ENCODE measurements around the gene MTNR1B. TPM values are rescaled to one million over a fixed set of nuclear protein-coding genes. Genes with fewer than 3 reads are reported as not detected.

The MTNR1B gene
- not detected in 2 replicates for total RNA-seq

DNA sequence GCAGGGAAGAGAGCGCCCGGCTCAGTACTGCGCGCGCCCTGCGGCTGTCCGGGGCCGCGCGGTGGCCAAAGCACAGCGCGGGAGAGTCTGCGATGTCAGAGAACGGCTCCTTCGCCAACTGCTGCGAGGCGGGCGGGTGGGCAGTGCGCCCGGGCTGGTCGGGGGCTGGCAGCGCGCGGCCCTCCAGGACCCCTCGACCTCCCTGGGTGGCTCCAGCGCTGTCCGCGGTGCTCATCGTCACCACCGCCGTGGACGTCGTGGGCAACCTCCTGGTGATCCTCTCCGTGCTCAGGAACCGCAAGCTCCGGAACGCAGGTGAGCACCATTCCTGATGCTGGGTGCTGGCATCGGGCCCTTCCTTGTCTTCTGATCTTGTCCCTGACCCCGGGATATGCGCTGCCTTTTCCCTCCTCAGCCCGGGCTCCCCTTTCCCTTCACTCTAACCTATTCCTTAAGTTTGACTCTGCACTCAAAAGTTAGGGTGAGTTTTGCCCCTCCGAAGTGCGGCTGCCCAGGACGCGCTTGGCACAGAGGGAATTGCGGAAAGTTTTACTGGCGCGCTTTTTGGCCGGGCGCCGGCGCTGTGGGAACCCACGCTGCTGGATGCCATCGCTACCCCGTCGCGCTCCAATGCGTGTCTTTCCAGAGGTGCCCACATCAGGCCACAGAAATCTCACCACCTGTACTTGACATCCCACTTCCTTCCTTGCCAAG is at the start of gene MTNR1B:
Gene MTNR1B (plus strand): TSS at position 18 of the 714 bp plus-strand sequence. CDS start 75 bp downstream, at position 93.
- TF ChIP-seq, protein P1, sequence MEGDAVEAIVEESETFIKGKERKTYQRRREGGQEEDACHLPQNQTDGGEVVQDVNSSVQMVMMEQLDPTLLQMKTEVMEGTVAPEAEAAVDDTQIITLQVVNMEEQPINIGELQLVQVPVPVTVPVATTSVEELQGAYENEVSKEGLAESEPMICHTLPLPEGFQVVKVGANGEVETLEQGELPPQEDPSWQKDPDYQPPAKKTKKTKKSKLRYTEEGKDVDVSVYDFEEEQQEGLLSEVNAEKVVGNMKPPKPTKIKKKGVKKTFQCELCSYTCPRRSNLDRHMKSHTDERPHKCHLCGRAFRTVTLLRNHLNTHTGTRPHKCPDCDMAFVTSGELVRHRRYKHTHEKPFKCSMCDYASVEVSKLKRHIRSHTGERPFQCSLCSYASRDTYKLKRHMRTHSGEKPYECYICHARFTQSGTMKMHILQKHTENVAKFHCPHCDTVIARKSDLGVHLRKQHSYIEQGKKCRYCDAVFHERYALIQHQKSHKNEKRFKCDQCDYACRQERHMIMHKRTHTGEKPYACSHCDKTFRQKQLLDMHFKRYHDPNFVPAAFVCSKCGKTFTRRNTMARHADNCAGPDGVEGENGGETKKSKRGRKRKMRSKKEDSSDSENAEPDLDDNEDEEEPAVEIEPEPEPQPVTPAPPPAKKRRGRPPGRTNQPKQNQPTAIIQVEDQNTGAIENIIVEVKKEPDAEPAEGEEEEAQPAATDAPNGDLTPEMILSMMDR (conservative IDR thresholded peaks at IDR 0.05; ENCODE audit: low read depth, low read length) = no peak
- H3K4me3 ChIP-seq (ENCODE audit: low read depth, low read length) = peak within 1 kb of the TSS; percentile 23
- no peak for DNase-seq (ENCODE audit: low read depth)

DNA sequence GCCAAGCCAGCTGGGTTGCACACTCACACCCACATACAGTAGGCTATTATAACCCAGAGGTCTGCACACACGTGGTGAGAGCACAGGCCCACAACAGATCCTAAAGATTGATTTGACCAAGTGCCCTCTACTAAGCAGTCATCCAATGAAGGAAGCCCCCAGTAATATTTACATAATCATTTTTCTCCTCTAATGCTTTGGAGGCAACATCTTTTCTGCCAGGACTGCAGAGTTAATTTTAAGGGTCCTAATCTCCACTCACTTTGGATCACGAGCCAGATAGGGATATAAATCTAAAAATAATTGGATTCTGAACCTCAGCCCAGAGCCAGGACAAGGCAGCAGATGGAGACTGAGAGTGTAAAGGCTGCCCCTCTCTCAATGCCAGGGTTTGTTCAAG is 49.1 kb upstream of the MTNR1B start:
- H3K4me3 ChIP-seq (ENCODE audit: low read depth, low read length) = no peak overlapping the region
- DNase-seq (ENCODE audit: low read depth) = no peak
- TF ChIP-seq, protein P1 (conservative IDR thresholded peaks at IDR 0.05; ENCODE audit: low read depth, low read length) = no peak

DNA sequence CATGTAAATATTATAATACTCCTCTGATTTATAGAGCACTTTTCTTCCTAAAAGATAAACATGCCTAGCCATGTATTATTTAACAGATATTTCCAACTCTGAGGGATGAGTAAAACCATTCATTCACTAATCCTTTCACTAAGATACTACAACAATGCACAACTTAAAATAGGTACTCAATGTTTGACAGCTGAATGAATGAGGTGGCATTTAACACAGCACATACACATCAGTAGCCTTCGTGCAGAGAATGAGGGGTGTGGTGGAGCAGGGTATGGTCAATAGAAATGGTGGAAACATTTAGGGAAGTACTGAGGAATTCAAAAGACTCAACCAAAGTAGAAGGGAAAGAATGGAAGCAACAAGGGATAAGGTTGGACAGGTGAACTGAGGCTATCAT is 46.7 kb upstream of the MTNR1B start:
- TF ChIP-seq, protein P1 (conservative IDR thresholded peaks at IDR 0.05; ENCODE audit: low read depth, low read length) = no peak
- DNase-seq (ENCODE audit: low read depth) = no peak
- no peak overlapping the region for H3K4me3 ChIP-seq (ENCODE audit: low read depth, low read length)

DNA sequence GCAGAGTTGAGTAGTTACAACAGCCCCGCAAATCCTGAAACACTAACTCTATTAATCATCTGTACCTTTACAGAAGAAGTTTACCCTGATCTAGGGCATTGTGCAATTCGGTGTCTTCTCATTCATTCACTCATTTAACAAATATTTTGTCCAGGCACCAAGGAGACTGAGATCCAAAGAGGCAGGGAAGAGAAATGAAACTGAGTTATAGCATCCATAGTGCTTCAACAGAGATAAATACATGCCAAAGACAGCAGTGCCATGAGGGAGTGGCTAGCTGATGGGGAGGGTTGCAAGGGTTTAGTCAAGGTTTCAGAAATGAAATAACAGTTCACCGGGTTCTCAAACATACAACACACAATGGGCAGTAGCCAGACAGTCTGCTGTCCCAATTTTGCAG is 40.2 kb upstream of the MTNR1B start:
- no peak for DNase-seq (ENCODE audit: low read depth)
- TF ChIP-seq, protein P1 (conservative IDR thresholded peaks at IDR 0.05; ENCODE audit: low read depth, low read length) = no peak
- H3K4me3 ChIP-seq (ENCODE audit: low read depth, low read length) = no peak overlapping the region

DNA sequence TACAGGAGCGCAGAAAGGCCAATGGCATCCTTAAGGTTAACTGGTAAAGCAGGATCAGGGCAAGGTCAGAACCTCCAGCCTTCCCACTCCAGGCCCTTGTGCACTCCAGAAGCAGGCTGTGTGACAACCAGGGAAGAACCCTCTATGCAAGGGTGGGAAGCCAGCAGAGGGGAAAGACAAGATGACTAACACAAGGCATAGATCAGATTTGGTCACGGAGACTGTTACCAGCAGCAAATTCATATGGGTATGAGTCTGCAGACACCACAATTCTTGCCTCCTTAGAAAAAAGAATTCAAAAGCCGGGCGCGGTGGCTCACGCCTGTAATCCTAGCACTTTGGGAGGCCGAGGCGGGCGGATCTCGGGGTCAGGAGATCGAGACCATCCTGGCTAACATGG is 39.8 kb upstream of the MTNR1B start:
- DNase-seq (ENCODE audit: low read depth) = no peak
- H3K4me3 ChIP-seq (ENCODE audit: low read depth, low read length) = no peak overlapping the region
- TF ChIP-seq, protein P1 (conservative IDR thresholded peaks at IDR 0.05; ENCODE audit: low read depth, low read length) = no peak

DNA sequence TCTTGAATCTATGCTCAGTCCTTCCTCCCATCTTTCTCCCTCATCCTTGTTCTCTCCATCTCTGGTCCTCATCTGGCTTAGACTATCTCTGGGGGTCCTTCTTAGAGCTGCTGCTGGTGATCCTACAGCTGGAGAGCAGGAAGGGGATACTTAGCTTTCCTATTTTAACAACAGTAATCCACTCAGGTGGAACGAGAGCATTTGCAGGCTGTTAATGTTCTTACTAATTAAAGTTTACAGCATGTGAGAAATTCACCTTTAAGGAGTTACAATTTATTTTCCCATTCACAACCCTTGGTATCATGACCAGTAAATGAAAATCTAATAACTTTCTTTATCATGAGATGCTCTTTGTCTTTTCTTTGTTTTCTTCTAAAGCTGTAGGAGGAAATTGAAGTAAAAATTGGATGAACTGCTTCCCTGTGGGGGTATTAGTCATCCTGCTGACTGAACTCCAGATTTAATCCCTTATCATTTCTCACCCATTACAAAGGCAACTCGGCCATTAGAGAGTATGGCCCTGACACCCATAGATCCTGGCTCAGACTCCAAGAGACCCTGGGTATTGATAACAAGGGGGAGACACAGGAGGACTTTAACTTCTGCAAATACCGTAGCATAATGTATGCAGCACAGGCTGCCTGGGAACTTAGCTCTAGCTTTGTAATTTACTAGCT is 37.6 kb upstream of the MTNR1B start:
- DNase-seq (ENCODE audit: low read depth) = no peak
- TF ChIP-seq, protein P1 (conservative IDR thresholded peaks at IDR 0.05; ENCODE audit: low read depth, low read length) = no peak
- H3K4me3 ChIP-seq (ENCODE audit: low read depth, low read length) = no peak overlapping the region

All from epithelial cell of proximal tubule (primary cell).